GM21360 (cell line): ENCODE results near the gene GAL3ST3.

Experiments used
- ATAC-seq: cut with Tn5 transposase; IDR thresholded peaks from one replicate; pipeline ENCODE4 v1.9.1; 2021; ENCODE audit warnings: mild to moderate bottlenecking, moderate library complexity; ENCODE audit not compliant: unreplicated experiment

The GAL3ST3 gene

DNA sequence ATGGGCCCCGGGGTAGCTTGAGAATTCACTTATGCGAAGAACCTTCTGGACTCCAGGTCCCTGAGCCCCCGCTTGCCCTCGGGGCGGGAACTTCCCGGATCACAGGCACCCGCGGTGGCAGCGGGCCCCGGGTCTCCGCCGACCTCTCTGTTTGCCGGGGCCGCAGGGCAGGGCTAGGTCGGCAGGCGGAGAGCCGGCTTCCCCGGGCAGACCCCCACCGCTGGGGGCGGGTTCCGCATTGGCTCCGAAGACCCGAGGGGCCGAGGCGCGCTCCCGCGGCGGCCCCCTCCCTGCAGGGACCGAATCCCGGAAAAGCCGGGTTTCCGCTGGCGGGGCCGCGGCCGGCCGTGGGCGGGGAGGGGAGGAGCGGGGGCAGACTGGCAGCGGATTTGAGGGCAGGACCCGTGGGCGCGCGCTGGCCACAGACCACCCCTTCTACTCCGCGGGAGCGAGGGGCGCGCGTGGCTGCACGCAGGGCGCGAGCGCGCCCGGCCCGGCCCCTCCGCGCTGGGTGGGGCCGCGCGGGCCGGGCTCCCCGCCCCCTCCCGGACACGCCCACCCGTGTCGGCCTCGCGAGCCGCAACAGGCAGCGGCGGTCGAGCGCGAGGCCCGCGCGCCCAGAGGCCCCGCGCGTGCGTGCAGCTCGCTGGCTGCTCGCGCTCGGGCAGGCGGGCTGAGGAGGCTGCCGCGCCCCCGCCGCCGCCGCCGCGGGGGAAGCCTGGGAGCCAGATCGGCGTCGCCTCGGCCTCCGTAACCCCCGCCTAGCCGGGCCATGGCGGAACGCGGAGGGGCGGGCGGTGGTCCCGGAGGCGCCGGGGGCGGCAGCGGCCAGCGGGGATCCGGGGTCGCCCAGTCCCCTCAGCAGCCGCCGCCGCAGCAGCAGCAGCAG is 21.0 kb upstream of the GAL3ST3 start, which contains the start of gene PACS1:
TSS of gene PACS1 (plus strand) at position 558 of the 889 bp plus-strand sequence. CDS start at position 773, 215 bp downstream.
- ATAC-seq, result peak; percentile 44

DNA sequence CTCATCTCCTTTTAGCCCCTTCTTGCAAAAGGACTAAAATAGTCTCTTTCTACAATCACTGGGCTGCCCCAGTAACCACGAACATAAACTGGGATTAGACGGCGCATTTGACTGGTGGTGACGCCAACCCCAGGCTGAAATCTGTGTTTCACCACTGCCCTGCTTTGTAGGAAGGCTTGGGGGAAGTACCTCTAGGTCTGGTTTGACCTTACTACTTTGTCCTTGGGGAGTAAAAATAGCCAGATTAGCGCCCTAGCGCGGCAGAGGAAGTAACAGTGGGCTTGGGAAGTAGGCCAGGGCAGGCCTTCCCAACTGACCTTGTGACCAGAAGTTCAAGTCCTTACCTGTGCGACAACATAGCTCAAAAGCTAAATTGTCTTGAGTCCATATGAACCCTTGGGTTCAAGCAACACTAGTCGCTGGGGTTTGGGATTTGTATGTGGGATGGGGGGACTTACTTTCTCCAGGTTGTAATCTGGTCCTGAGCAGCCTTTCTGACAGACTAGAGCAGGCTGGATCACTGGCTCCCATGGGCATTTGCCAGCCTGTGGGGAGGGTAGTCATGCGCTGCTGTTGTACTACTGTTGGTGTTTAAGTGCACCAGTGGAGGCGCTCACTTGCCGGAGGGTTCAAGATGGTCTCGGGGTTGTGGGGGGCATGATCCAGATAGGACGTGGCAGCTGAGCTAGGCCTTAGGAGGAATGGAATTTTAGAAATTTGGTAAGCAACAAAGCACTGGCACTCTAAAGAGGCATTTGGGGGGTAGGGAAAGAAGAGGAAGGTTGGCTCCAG is 20.2 kb upstream of the GAL3ST3 start:
- ATAC-seq, result no peak

DNA sequence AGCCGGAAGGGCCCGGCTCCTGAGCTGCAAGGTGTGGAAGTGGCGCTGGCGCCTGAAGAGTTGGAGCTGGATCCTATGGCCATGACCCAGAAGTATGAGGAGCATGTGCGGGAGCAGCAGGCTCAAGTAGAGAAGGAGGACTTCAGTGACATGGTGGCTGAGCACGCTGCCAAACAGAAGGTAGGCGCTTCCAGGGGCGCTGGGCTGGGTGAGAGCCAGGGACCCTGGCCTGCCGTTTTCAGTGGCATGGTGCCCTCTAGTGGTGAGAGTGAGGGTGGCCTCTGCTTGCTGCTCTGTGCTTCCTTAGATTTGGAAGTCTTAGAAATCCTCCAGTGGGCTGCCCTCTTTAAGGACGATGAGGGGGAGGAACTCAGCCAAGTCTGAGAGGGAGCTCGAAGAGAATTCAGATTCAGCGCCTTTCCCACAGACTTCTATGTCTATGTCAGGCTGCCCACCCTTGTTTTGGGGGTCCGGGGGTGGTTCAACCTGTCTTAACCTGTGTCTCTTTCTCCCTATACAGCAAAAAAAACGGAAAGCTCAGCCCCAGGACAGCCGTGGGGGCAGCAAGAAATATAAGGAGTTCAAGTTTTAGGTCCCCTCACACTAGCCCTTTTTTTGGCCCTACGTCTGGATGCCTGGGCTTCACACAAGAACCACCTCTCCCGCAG is 19.3 kb upstream of the GAL3ST3 start:
- no peak for ATAC-seq

DNA sequence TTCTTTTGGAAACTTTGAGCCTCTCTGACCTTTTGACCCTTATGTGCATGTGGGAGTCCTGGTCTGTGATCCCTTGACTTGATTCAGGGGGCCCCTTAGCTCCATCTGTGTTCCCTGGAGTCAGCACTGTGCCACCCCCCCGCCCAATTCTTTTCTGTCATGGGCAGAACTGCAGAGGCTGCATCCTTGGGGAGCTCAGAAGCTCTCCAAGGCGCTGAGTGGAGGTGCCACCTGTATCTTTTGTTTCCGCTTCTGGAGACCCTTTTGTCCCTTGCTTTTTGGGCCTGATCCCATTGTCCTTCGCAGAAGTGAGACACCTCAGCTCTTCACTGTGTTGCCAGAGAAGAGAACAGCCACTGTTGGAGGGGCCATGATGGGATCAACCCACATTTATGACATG is 18.7 kb upstream of the GAL3ST3 start:
- ATAC-seq, result no peak

DNA sequence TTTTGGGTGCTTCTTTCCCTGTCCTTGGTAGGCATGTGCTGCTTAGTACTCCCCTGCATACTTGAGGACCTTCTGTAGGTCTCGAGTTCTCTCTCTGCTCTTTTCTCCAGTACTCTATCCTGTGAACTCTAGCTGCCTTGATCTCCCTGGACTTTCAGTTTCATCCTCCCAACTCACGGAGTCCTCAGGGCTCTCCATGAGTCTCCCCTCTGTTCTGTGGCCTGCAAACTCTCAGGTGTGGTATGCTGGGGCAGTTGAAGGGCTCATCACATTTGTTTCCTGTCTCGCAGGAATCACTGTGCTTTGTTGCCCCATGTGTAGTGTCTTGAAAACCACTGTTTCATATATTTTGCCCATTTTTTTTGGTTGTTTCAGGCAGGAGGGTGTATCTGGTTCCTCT is 17.8 kb upstream of the GAL3ST3 start:
- no peak for ATAC-seq

DNA sequence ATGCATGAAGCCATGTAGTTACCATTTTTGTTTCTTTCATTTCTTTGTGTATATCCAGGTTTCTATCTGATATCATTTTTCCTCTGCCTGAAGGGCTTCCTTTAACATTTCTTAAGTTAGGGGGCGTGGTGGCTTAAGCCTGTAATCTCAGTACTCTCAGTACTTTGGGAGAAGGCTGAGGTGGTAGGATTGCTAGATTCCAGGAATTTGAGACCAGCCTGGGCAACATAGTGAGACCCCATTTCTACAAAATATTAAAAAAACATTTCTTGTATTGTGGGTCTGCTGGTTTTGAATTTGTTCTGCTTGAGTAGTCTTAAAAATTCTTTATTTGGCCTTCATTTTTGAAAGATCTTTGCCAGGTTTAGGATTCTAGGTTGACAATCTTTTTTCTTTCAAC is 15.6 kb upstream of the GAL3ST3 start:
- ATAC-seq, result no peak

DNA sequence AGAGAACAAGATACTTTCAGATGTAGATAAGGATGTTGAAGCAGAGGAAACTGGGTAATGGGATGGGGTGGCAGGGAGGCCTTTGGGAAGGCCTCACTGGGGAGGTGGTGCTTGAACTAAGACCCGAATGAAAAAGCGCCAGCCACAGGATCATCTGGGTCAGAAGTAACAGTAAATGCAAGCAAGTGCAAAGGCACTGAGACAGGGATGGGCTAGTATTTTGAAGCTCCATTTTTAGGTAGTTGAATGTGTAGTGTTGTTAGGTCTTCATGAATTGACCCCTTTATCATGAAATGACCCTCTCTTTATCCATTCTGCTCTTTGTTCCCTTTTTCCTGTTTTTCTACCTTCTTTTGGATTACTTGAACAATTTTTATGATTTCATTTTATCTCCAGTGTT is 14.9 kb upstream of the GAL3ST3 start:
- no peak for ATAC-seq

DNA sequence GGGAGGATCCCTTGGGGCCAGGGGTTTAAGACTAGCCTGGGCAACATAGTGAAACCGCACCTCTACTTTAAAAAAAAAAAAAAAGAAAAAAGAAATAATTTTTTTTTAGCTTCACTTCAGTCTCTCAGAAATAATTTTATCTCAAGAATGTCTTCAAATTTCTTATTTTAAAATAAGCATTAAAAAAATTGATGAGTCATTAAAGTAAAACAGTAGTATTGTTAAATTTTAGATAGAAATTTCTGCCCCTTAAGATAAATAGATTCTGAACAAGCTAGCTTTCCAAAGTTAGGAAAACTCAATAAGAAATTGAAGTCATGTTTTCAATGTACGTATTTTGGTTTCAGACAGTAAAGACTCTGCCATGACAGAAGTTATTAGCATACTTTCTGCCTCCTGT is 13.4 kb upstream of the GAL3ST3 start:
- no peak for ATAC-seq

DNA sequence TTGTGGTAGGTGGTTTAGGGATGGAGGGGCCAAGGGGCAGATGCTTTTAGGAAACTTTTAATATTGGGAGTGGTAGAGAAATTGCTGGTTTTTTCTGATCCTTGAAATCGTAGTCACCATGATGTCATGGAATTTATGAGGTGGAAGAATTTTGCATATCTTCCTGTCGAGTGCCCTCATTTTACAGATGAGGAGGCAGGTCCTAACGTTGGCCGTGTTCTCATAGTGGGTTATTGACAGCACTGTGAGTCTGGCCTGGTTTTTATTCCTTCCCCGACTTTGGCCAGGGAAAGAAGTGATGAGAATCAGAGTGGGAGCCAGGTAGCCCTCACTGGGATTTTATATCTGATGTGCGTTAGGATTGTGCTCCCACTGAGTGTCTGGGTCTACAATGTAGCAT is 12.3 kb upstream of the GAL3ST3 start:
- ATAC-seq, result no peak

DNA sequence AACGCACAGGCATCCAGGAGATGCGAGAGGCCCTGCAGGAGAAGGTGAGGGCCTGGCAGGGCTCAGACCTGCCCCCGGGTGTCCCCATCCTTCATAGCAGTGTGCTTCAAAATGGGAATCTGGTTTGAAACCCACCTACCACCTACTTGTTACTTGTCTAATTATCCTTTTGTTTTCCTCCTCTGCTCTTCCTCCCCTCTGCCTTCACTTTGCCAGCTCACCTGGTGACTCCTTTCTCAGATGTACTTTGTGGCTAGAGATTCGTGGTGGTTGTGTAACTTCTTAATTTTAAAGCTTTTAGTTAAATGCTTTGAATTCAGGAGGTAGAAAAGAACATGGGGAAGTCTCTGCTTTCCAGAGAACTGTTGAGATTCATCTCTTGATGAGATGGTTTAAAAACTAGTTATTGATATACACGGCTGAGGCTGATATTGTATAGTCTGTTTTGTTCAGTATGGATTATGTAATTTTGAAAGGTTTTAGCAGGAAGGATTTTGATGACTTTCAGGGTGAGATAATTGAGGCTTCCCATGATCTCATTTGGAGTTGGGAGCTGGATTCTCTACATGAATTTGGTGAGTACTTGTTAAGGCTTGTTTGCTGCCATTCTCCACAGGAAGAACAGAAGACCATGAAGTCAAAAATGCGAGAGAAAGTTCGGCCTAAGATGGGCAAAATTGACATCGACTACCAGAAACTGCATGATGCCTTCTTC is 11.2 kb upstream of the GAL3ST3 start:
- ATAC-seq, result no peak

DNA sequence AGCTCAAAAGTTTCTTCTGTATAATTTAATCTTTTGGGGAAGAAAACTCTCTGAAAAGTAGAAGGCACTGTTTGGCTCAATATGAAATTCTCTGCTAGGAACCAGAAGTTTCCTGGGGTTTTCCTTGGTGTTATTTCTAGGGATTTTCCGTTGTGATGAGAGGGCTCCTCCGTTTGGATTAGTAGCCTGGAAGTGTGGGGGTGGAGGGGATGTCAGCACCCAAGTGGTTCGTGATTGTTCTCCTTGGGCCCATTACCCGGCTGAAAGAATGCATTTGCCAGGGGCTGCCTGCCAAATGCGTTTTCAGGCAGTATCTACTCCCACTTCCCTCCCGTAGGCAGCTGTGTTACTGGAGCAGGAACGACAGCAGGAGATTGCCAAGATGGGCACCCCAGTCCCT is 7.5 kb upstream of the GAL3ST3 start:
- no peak for ATAC-seq

DNA sequence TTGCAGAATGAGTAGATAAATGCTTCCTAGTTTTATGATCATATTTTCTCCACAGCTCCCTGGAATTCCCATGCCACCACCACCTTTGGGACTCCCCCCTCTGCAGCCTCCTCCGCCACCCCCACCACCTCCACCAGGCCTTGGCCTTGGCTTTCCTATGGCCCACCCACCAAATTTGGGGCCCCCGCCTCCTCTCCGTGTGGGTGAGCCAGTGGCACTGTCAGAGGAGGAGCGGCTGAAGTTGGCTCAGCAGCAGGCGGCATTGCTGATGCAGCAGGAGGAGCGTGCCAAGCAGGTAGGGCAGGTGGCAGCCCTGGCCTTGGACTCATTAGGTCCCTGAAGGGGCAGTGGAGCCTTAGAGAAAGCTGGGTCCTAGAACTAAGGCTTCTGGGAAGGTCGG is 6.1 kb upstream of the GAL3ST3 start:
- ATAC-seq, result no peak

DNA sequence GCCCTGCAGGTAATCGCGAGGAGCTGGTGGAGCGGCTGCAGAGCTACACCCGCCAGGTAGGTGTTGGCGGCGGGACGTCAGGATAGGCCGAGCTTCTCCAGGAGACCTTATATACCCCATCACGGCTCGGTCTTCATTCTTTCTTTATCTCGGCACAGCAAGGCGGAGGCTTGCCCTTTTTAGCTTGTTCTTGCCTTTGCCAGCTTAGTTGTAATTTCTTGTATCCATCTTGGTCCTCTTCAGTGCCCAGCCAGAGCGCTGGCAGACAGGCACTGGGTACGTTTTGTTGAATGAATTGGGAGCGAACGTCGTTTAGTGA is 3.7 kb upstream of the GAL3ST3 start:
- ATAC-seq, result no peak

DNA sequence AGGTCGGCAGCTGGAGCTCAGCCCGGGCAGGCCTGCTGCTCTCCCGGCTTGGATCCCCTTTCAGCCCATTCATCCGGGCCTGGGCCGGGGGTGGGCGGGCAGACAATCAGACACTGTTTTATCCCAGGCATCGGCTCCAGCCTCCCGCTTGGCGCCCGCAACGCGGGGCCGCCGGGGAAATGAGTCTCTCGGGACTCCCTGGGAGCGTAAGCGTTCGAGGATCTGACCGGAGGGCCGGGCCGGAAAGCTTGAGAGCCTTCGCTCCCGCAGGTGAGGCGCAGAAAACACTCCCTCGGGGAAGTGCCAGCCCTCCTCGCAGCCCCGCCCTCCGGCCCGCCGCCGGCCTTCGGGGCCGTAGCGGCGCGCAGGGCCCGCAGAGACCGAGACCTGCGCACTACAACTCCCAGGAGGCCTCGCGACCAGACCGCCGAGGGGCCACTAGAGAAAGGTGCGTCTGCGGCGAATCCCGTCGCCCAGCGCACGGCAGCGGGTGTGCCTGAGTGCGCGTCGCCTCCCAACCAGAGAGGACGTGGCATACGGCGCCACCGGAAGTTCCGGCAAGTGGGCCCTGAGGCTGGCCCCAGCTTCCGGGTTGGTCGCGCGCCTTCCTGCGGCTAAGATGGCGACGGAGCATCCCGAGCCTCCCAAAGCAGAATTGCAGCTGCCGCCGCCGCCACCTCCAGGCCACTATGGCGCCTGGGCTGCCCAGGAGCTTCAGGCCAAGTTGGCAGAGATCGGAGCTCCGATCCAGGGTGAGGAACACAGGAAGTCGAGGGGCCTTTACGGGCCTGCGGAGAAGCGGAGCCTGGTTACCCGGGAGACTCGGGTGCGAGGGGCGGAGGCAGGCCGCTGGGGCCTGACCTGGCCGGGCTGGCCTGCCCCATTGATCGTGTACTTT is 3.1 kb upstream of the GAL3ST3 start, which contains the start of gene SF3B2:
TSS of gene SF3B2 (plus strand) at position 599 of the 898 bp plus-strand sequence. CDS start at position 620, 21 bp downstream.
- ATAC-seq, result peak; percentile 93

DNA sequence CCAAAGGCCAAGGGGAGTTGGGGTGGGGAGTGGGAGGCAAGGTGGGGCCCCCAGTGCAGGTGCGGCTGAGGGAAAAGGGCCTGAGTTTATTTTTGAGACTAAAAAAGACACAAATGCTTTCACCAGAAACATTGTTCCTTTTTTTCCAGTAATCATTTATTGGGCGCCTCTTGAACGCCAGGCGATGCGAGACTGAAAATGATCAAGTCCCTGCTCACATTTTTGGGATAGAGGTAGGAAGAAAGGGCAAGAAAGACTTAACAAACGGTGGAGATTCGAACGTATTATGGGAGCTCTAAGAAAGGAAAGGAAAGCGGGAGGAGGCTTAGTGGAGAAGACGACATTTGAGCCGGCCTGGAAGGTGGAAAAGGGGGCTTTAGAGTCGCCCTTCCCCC is 2.4 kb upstream of the GAL3ST3 start:
- ATAC-seq, result no peak

DNA sequence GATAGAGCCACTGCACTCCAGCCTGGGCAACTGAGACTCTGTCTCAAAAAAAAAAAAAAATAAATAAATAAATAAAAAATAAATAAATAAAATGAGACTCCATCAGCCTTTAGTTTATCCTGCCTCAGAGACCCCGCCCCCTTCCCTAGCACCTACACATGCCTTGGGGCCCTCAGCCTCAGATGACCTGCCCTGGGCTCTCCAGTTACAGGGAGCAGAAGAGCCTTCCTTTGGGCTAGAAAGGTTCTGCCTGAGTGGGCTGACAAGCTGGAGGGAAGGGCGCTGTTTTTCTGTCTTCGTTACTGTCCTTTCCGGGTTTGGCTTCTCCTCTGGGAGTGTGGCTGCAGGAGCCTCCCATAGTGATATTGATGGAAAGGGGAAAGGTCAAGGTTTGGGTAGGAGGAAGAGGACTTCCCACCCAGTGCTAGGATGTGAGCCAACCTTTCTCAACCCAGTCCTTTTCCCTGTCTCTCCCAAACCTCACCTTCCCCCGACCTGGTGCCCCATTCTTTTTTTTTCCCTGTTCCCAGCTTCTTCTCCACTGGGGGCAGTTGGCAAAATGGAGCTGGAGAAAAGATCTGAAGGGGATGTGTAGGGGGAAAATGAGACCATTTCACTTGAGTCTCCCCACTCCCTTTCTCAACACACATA is 1.7 kb upstream of the GAL3ST3 start:
- no peak for ATAC-seq

DNA sequence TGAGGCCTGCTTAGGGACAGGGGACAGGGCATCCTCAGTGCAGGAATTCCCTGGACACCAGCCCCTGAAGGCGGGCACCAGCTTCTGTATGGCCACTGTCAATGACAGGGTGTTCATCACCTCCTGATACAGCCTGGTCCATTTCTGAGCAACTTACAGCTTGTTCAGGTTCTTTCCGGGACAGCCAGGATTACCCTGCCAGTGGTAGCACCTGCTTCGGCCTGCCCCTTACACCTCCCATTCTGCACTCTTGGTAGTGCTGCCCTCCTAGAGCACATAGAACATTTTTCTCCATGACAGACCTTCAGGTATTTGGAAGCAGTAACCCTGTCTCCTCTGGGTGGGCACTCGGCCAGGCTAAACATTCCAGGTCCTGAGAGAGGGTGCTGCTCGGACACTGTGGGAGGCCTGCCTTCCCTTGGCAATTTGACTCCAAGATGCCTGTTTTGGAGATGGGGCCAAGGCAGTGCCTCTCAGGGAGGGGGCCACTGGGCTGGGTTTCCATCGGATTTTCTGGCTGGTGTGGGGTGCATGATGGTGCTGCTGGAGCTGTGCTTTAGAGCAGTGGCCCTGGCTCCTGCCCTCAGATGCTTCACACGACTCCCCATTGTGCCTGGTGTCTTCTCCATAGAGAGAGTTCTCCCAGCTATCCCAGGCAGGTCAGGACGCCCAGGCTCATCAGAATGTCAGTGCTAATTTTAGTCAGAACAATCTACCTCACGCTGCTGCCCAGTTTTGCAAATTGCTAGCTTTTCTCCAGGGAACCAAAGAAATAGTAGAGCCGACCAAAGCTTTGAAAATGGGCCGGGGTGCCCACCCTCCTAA is 1.2 kb downstream of the GAL3ST3 start:
- no peak for ATAC-seq

DNA sequence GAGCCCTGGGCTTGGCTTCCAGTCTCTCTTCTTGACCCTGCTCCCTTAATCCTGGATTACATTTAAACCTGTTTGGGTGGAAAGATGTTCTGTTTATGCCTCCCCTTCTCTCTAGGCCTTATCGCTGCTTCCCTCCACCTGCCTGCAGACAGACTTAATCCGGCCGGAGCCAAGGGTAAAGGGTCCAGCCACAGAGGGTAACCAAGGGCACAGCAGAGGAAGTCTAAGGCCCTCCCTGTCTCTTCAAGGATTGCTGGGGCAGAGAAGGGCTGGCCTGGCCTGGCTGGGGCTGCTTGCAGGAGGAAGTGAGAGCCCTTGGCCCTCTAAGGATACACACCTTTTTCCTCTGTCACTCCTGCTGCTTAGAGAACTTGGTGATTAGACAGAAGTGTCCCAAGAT is 2.1 kb downstream of the GAL3ST3 start:
- ATAC-seq, result no peak
